Tibial nerve (tissue), 4 donors: ENCODE measurements around the gene AOPEP. TPM values are rescaled to one million over a fixed set of nuclear protein-coding genes. Genes with fewer than 3 reads are reported as not detected.
A peak's percentile ranks its signal among the peaks of the same experiment; 100 is the strongest.

Source experiments
- DNase-seq, 2 donors: peaks; one replicate each; pipeline ENCODE4 v3.0.0-alpha.2; 2019; ENCODE audit warnings: low spot score in 2 of 2
- H3K27ac ChIP-seq, 4 donors: fragments of 200-600 bp; sonication (generic) in 3 of 4; one replicate each; pipeline ENCODE4 v1.5.1; 2017 to 2019; ENCODE audit warnings: mild to moderate bottlenecking in 1 of 4
- H3K27me3 ChIP-seq, 2 donors: fragments of 200-600 bp; sonication (generic) in 1 of 2; one replicate each; pipeline versions ENCODE4 v1.5.1 to v1.6.0; 2017 to 2019
- H3K36me3 ChIP-seq, 3 donors: fragments of 200-600 bp; sonication (generic); one replicate each; pipeline ENCODE4 v1.5.1; 2018 to 2019
- H3K4me1 ChIP-seq, 4 donors: fragments of 200-600 bp; sonication (generic) in 3 of 4; one replicate each; pipeline ENCODE4 v1.5.1; 2017 to 2019
- H3K4me3 ChIP-seq, 4 donors: fragments of 200-600 bp; sonication (generic) in 3 of 4; one replicate each; pipeline ENCODE4 v1.5.1; 2017 to 2019; ENCODE audit warnings: mild to moderate bottlenecking in 1 of 4, moderate library complexity in 1 of 4
- H3K9me3 ChIP-seq, 4 donors: fragments of 200-600 bp; sonication (generic) in 3 of 4; one replicate each; pipeline ENCODE4 v1.5.1; 2017 to 2019
- CTCF ChIP-seq, 5 experiments: fragments of 200-600 bp in 3 of 5; fragments of 450-650 bp in 2 of 5; sonication (generic) in 3 of 5; IDR thresholded peaks; one replicate each; pipeline ENCODE4 v1.5.1; 2016 to 2019; ENCODE audit warnings: antibody characterized with exemption in 5 of 5, mild to moderate bottlenecking in 3 of 5, moderate library complexity in 2 of 5
- EP300 ChIP-seq, 2 donors: sonication (generic); formaldehyde crosslinking; IDR thresholded peaks; one replicate each; pipeline ENCODE4 v1.6.1; 2017; ENCODE audit warnings: antibody characterized with exemption in 2 of 2, mild to moderate bottlenecking in 1 of 2
- POLR2A ChIP-seq, 2 donors: fragments of 450-650 bp; IDR thresholded peaks; one replicate each; pipeline ENCODE4 v1.6.1; 2017; ENCODE audit warnings: antibody characterized with exemption in 2 of 2, mild to moderate bottlenecking in 2 of 2, moderate library complexity in 2 of 2
- WGBS, 2 donors: methylation state at CpG; one replicate each; pipeline ENCODE4 v1.1.5; 2018; 5-methylcytosine and 5-hydroxymethylcytosine counted together
- total RNA-seq, 4 donors: library from RNA; depleted of rRNA; stranded (reverse); fragments of >200 nt; gene quantifications; one replicate each; pipeline ENCODE4 v1.1.0, GENCODE V29; 2016

The AOPEP gene
- total RNA-seq, 4 donors from 2014 or later, result 236 to 323 (median 265) TPM

- Histone ChIP-seq H3K9me3 (no peaks in the 10 kb centered on the region), H3K4me1 (peaks cover 0 to 69% (median 34%) of the 10 kb centered on the region in 4 donors), H3K27me3 (no peaks in the 10 kb centered on the region), H3K4me3 (no peak overlapping the region), H3K36me3 (no peaks in the 10 kb centered on the region), H3K27ac (peak overlapping the region; percentile 64 to 91 (median 80))
- DNase-seq, result no peak
- TF ChIP-seq CTCF (IDR thresholded peaks at IDR 0.05) (no peak), POLR2A (IDR thresholded peaks at IDR 0.05) (no peak), EP300 (IDR thresholded peaks at IDR 0.05) (no peak)
- 48 to 58% methylated on average over 1 of the region's 1 CpG for WGBS, 2 donors
These were observed 74.7 kb downstream of the AOPEP start for GRCh38 chr9:94801234-94801633.

DNA sequence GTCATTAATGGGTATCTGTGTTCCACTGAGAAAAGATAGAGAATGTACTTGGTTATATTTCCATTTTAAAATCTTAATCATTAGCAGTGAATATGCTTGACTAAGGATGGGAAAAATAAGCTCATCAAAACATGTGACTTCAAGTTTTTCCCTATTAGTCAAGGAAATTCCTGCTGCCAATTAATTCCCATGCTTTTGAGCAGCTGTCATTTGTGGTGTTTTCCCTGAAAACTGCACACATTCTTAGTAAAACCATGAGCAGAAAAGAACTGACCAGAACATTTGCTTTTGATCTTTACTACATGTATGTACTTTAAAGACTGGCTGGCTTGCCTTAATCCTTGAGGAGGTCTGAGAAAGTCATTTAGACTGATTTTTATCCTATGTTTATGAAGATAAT lies 75.2 kb downstream of the AOPEP start:
- peaks cover 0 to 74% (median 37%) of the 10 kb centered on the region in 4 donors for H3K4me1 ChIP-seq
- H3K27ac ChIP-seq, result peak overlapping the region; percentile 64 to 91 (median 80)
- TF ChIP-seq EP300 (IDR thresholded peaks at IDR 0.05) (peak in 1 of 2 donors; percentile 49), POLR2A (IDR thresholded peaks at IDR 0.05) (no peak)
- no peak overlapping the region for H3K4me3 ChIP-seq
- no peaks in the 10 kb centered on the region for H3K27me3 ChIP-seq
- DNase-seq, result no peak
- no peaks in the 10 kb centered on the region for H3K36me3 ChIP-seq
- no peaks in the 10 kb centered on the region for H3K9me3 ChIP-seq

- peaks cover 0 to 77% (median 38%) of the 10 kb centered on the region in 4 donors for H3K4me1 ChIP-seq
- no peak for DNase-seq
- 96 to 97% methylated on average over 1 of the region's 1 CpG for WGBS, 2 donors
These were observed 75.8 kb downstream of the AOPEP start for GRCh38 chr9:94802251-94802650.

GRCh38 chr9:94802793-94803192 lies 76.3 kb downstream of the AOPEP start:
- H3K27me3 ChIP-seq, result no peaks in the 10 kb centered on the region
- TF ChIP-seq CTCF (IDR thresholded peaks at IDR 0.05), result no peak
- no peak for TF ChIP-seq POLR2A (IDR thresholded peaks at IDR 0.05)
- TF ChIP-seq EP300 (IDR thresholded peaks at IDR 0.05), result no peak
- 51 to 52% methylated on average over 3 of the region's 3 CpGs for WGBS, 2 donors
- peaks cover 0 to 77% (median 38%) of the 10 kb centered on the region in 4 donors for H3K4me1 ChIP-seq
- H3K4me3 ChIP-seq, result no peak overlapping the region
- no peaks in the 10 kb centered on the region for H3K9me3 ChIP-seq
- peak overlapping the region in 2 of 4 donors; percentile 89 to 91 for H3K27ac ChIP-seq
- H3K36me3 ChIP-seq, result peaks cover 0 to under 1% (median 0%) of the 10 kb centered on the region in 3 donors
- DNase-seq, result no peak

More at GRCh38 chr9:94802251-94802650, 75.8 kb downstream of the AOPEP start:
- Histone ChIP-seq H3K36me3 (no peaks in the 10 kb centered on the region), H3K9me3 (no peaks in the 10 kb centered on the region), H3K4me3 (no peak overlapping the region), H3K27me3 (no peaks in the 10 kb centered on the region), H3K27ac (peak overlapping the region in 3 of 4 donors; percentile 71 to 91 (median 89))
- TF ChIP-seq EP300 (IDR thresholded peaks at IDR 0.05) (no peak), POLR2A (IDR thresholded peaks at IDR 0.05) (no peak), CTCF (IDR thresholded peaks at IDR 0.05) (no peak)

DNA sequence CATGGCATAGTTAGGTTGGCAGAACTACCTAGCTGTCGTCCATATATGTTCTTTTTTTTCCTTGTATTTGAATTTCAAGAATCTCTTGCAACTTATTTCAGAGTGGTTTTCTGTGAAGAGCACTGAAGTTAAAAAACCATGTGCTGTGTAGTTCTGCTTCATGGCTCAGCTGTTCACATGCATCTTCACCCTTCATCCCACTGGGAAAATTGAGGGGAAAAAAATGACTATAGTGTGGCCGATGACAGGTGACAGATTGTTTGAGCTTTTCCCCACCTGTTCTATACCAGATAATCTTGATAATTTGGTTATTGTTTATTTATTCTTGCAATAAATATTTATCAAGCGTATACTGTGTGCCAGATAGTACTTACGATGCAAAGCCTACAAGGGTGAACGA lies 77.8 kb downstream of the AOPEP start:
- Histone ChIP-seq H3K4me3 (no peak overlapping the region), H3K27me3 (no peaks in the 10 kb centered on the region), H3K4me1 (peaks cover 0 to 72% (median 33%) of the 10 kb centered on the region in 4 donors), H3K27ac (peak overlapping the region in 2 of 4 donors; percentile 73 to 91), H3K36me3 (peaks cover 0 to 13% (median 0%) of the 10 kb centered on the region in 3 donors), H3K9me3 (no peaks in the 10 kb centered on the region)
- TF ChIP-seq CTCF (IDR thresholded peaks at IDR 0.05) (no peak), EP300 (IDR thresholded peaks at IDR 0.05) (no peak), POLR2A (IDR thresholded peaks at IDR 0.05) (no peak)
- 95 to 96% methylated on average over 5 of the region's 5 CpGs for WGBS, 2 donors
- DNase-seq, result no peak
